Endothelial cell of hepatic sinusoid (primary cell): ENCODE measurements around the gene TIAM2.
"Not testable (repeated sequence)": the region's sequence is repeated elsewhere in the genome, so short reads cannot be mapped to it uniquely, and the experiment has no call there.

Experiments
- in situ Hi-C: cut with HindIII; loops from 2 replicates; pipeline ENCODE4 v1.10.0; 2017; ENCODE audit warnings: low sequenced_read_pairs

The TIAM2 gene

DNA sequence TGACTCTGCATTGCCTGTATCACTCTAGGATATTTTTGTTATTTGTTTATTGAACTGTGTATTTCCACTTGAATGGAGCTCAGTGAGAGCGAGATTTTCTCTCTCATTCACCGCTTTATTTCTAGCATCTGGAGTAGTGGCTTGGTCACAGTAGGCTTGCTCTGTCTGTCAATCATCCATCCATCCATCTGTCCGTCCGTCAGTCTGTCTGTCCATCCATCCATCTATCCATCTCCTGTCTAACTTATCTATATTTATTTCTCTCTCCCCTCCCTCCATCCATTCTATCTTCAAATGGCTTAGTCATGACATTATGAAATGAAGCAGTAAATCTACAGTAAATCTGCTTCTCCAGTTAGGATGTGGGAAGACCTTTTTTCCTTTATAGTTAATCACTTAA, 94.6 kb downstream of the TIAM2 start:
- in situ Hi-C loops, result no loop called here

DNA sequence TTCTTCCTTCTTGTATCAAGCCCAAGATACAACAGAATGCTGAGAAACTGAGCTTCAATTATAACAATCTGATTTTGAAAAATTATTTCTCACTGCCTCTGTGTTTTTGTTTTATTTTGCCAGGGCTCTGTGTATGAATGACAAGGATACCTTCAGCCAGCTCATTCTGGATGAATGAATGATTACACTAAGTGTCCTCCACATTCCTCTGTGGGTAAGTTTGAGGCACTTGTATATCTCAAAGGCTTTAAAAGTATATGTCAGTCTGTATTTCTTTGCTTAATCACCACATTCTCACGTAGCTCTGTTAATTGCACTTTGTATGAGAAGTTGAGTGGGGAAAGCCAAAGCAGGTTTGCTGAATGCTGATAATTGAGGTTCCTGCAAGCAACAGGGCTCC, 95.1 kb downstream of the TIAM2 start:
- in situ Hi-C loops, result no loop called here

DNA sequence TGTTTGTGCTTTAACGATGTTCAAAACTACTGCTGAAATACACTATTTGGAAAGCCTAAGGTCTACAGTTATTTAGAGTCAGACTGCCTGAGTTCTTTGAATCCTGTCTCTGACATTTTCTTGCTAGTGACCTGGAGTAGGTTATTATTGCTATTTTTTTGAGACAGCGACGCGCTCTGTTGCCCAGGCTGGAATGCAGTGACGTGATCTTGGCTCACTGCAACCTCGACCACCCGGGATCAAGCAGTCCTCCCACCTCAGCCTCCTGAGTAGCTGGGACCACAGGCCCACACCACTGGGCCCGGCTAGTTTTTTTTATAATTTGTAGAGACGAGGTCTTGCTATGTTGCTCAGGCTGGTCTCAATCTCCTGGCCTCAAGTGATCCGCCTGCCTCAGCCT, 96.6 kb downstream of the TIAM2 start:
- in situ Hi-C loops, result no loop called here

DNA sequence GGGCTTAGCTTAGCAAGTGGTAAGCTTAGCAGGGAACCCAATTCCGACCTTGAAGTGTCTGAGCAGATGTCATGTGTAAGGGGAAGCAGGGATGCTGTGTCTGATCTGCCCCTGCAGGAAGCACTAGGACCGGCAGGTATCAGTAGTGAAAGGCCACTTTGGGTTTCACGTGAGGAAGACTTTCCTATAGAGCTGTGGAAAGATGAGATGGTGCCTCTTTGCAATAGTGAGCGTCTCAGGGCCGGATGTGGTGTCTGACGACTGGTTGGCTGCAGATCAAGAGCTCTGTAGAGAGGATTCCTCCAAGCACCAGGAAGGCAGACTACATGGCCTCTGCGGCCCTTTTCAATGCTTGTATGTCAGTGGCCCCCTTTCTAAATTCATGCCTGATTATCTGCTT, 98.3 kb downstream of the TIAM2 start:
- in situ Hi-C loops, result no loop called here

DNA sequence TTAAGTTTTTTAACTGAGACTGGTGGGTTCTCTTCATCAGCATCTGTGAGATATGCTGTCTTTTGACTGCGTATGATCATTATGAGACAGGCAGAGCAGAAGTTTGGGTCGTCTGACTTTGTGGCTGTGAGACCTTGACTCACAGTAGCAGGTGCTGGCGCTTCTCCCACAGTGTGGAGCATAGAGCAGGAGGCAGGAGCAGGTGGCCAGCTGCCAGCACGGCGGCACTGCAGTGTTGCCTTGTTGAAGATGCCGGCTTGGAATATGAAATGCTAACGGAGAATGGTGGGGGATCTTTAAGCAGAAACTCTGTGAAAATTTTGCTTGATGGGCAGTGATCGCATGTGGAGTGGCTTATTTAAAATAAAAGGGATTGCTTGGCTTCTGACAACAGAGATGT, 105.0 kb downstream of the TIAM2 start:
- in situ Hi-C loops, result no loop called here

DNA sequence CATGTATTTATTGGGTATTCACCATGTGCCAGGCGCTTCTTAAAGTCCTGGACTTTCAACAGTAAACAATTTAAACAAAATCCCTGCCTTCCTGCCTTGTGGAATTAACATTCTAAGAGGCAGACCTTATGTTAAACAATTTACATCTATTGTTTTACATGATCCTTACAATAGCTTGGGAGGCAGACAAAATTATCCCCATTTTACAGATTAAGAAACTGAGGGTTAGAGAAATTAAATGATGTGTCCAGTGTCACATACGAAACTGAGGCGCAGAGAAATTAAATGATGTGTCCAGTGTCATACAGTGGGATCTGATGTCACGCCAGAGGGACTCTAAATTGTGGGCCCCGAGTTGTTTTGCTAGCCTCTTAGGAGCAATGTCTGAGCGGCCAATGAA, 105.5 kb downstream of the TIAM2 start:
- in situ Hi-C loops, result no loop called here

DNA sequence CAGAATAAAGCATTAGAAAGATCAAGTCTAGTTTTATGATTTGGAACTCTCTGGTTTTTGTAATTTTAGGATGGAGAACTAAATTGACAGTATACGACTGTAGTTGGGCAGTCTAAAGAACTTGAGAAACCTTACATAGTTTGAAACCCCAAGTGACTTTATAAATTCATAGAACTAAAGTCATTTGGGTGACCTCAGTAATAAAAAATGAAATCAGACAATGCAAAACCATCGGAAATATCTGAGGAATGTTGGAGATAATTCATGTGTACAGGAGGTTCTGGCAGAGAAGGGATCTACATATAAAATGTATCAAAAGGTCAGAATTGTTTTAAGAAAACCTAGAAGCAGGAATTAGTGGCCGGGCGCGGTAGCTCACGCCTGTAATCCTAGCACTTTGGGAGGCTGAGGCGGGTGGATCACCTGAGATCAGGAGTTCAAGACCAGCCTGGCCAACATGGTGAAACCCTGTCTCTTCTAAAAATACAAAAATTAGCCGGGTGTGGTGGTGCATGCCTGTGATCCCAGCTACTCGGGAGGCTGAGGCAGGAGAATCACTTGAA, 108.0 kb downstream of the TIAM2 start:
- in situ Hi-C loops, result not testable (repeated sequence)

DNA sequence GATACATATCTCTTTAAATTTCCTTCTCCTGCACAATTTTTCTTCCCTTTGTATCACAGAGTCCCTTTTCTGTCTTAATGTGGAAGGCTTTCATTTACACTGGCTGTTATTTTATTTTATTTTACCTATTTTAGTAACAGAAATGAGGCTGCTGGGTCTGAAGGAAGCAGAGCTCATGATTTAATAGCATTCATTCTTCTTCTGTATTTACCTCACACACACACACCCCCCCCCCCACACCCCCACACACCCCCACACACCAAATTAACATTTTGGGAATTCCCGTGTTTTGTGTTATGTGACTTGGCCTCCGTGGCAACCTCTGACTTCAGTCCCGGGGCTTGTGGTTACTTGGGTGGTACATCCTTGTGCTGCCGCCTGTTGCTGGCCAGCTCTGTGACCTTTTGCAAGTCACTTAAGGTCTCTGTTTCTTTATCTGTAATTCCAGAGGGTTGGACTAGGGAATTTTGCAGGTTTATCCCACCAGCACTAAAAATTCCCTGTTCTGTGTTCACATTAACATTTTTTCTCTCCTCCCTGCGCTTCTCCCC, 108.8 kb downstream of the TIAM2 start:
- in situ Hi-C loops, result no loop called here

DNA sequence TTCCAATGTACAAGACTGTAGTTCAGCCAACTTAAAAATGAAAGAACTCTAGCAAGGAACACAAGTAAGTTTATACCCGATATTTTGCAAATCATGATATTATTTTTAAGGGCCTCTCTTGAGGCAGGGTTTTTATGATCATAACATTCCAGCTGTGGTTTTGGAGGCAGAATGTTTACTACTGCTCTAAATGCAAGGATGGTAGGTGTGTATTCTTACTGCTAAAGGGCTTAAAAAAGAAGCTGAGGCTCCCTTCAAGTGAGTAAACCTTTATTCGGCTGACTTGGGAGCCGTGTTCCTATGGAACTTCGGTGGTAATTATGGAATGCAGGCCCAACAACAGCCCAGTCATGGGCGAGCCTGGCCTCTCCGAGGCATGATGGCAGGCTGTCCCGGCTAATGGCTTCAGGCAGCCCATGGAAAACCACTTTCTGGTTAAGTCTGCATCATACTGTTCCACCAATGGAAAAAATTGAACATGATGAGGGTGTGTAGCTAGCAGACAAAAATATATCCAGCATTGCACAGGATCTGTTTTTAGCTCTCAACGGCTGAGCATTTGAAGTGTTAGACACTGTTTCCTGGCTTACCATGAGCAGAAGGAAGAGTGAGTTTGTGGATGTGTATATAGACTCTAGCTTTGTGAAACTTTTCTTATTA, 111.5 kb downstream of the TIAM2 start:
- in situ Hi-C loops, result no loop called here

DNA sequence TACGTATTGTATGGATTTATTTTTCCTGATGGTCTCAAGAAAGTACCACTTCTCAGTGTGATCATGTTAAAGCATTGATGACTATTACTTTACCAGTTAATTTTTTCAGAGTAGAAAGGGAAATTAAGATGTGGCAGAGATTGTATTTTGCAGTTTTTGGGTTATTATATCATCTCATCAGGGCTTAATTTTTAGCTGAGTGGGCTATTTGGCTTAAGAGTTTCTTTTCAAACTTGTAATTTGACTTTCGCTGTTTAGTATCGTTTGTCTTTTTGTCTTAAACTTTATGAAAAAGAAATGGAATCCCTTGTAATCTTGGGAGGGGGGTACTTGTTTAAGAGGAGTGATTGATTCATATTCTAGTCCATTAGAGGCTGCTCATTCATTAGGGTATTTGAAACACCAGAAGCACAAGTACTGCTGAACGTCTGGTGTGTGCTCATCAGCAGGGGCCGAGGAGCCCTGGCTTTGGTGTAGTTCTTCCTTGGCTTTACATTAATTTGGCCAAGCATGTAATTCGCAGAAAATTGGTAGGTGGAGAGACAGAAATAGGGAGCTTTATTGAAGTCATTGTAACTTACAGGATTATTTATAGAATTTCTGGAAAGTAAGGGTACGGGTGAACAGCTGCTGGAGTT, 112.4 kb downstream of the TIAM2 start:
- in situ Hi-C loops, result no loop called here

DNA sequence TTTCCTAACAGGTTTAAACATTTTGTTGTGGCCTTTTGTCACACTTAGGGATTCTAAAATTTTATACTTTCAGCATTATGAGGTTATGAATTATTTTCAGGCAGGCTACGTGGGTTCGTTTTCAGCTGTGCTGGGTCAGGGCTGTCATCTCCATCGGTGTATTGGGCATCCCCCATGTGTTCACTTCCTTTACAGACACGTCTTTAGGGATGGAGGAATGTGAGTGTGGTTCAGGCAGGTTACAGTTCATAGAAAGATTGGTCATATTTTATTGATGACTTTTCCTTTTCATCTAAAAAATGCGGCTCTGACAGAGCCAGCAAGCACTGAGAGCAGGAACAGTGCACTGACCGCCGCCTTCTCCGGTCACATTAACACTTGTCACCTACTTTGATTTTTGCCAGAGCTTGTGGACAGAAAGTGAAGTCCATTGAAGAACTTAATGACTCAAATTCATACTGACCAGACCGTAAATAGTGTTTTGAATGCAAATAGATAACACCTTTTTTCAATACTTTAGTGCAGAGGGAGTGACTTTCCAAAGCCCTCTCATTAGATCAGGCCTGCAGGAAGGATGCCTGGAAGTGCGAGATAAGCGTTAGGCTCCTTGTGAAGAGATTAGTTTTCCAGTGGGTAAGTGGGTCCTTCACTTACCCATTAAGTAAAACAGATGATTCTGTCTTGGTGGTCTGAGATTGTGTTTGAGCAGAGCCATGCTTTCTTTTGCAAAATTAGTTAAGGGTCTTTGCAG, 113.1 kb downstream of the TIAM2 start:
- in situ Hi-C loops, result no loop called here

DNA sequence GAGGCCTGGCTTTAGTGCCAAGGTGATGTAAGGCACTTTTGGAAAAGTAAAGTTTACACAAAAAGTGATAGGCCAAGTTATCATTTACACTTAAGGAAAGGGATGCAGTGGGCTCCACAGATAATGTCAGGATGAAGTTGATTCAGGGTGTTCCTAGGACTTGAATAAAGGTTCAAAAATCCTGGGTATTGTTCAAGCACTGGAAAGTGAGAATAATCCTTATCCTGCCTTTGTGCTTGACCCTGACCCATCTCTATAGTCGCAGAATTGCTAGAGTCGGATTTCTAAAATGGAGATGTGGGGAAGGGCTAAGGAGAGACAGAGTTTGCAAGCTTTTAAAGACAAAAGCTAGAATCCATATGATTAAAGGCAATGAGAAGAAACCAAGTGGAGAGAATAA, 115.6 kb downstream of the TIAM2 start:
- in situ Hi-C loops, result no loop called here

DNA sequence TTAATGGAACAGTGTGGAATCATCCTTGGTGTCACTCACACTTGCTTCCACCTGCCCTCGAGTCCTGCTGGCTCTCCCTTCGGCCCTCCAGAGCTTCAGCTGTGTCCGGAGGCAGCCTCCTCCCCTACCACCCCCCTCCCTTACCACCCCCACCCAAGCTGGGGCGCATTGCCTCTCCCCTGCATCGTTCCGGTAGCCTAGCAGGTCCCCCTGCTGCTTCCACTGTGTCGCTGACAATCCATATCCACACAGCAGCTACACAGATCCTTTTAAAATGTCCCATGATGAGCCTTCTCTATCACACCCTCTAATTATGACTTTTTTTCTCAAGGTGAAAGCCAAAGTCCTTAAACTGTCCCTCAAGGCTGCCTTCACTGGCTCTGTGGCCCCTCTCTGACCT, 117.6 kb downstream of the TIAM2 start:
- in situ Hi-C loops, result no loop called here

DNA sequence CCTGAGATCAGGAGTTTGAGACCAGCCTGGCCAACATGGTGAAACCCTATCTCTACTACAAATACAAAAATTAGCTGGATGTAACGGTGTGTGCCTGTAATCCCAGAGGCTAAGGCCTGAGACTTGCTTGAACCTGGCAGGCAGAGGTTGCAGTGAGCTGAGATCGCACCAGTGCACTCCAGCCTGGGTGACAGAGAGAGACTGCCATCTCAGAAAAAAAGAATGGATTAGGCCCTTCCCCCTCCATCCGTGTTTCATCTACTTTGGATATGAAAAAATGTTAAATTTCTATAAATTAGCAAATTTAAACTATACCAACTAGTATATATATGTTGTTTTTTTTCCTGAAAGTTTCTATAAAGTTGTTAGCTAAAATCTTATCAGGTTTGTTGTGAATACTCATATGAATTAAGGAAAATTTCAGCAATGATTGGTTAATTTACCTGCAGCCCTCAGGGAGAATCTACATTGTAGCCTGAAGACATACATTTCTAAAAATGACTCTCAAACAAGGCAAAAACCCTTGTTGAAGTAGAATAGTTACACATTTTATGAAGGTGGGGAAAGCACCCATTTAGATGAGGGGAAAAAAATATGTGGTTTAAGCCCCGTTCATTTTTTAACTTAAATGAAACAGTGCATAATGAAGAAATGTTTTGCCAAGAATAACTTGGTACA, 120.9 kb downstream of the TIAM2 start:
- in situ Hi-C loops, result no loop called here

DNA sequence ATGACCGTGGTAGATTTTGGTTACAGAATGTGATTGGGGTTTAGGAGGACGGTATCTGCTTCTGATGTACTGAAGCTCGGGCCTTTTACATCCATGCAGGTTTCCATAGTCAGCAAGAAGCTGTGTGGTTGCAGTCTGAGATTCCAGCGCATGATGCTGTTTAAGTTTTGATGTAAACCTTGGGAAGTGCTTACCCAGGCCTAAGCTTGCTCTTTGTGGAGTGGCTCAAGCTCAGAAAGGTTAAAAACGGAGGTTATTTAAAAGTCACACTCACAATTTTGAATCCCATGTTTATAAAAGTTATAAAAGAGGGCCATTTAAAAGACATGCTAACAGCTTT, 121.4 kb downstream of the TIAM2 start:
- in situ Hi-C loops, result no loop called here

DNA sequence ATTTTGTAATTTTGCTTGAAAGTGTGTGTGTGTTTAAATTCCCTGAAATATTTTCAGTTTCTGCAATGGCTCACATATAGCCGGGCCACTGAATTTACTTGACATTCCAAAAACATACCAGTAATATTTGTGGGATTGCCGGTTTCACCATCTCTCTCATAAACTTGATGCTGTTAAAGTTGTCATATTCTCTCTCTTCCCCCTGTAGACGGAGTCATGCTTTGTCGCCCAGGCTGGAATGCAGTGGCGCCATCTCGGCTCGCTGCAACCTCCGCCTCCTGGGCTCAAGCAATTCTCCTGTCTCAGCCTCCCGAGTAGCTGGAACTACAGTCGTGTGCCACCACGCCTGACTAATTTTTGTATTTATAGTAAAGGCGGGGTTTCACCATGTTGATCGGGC, 122.1 kb downstream of the TIAM2 start:
- in situ Hi-C loops, result no loop called here

DNA sequence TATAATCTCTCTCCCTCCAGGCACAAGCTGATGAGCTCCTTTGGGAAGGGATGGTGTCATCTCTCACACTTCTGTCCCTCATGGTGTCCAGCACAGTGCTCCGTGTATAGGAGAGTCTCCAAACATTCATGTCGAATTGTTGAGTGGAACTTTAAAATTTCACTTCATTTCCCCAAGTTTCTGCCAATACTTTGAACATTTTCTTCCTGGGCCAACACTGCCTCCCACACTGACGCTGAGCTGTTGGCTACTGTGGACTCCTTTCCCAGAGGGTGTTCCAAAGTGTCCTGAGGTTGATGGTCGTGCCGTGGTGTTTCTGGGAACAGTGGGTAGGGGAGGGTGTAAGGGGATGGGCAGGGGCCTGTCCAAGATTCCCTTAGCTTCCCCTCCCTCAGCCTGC, 122.7 kb downstream of the TIAM2 start:
- in situ Hi-C loops, result no loop called here

DNA sequence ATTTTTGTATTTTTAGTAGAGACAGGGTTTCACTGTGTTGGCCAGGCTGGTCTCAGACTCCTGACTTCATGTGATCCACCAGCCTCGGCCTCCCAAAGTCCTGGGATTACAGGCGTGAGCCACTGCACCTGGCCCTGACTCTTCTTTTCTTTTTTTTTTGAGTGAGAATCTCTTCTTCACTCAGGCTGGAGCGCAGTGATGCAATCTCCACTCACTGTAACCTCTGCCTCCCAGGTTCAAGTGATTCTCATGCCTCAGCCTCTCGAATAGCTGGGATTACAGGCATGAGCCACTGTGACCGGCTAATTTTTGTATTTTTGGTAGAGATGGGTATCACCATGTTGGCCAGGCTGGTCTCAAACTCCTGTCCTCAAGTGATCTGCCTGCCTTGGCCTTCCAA, 124.1 kb downstream of the TIAM2 start:
- in situ Hi-C loops, result not testable (repeated sequence)

DNA sequence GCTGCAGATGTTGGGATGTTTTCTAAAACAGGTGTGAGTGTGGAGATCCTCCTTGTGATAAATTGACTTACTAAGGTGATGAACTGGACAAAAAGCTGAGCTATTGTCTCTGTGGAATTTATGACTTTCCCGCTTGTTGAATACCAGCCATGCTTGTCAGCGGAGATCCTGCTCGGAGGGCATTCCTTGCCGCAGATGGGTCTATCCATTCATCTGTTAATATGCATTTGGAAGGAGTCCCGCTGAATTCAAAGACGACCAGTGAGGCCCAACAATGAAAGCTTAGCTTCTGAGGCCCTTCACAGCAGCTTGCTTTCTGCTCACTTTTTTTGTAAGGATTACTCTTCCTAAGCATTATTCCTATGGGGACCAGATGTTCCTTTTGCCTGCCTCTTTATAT, 124.9 kb downstream of the TIAM2 start:
- in situ Hi-C loops, result no loop called here

DNA sequence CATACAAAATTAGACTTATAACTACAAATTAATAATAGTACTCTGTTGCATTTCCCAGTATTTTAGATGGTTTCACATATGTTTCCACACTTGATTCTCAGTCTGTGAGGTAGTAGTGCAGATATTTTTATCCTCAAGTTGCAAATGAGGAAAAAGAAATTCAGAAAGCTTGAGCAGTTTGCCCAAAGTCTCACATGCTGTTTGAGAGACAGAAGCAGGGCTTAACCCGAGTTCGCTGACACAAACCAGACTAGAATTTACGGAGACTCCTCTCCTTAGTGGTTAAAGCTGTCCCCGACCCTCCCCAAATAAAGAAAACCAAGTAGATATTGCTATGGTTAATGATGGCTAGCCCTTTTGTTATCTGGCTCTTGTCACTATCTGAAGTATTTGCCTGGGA, 126.2 kb downstream of the TIAM2 start:
- in situ Hi-C loops, result no loop called here

DNA sequence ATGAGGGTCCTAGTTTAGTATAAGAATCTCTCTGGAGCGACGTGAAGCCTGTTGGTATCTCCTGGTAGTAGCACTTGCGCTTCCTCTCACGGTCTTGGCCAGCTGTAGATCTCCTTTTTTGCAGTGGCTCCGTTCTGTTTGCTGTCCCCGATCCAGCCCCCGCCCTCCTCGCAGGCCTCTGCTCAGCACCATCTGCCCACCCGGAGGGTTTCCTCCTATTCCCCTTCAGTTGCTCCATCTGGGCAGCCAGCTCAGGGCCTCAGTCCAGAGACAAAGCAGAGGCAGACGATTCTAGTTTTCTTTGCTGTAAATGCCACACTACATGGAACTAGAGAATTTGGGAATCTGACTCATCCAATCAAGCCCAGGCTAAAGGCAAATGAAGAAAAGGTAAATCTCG, 126.6 kb downstream of the TIAM2 start:
- in situ Hi-C loops, result no loop called here
